CD4-positive, alpha-beta T cell (primary cell): Measurements from ENCODE around the gene ZNF385C. TPM values are rescaled to one million over a fixed set of nuclear protein-coding genes. Genes with fewer than 3 reads are reported as not detected.
A peak's percentile ranks its signal among the peaks of the same experiment; 100 is the strongest.

Experiments used
- ATAC-seq: fragments of 200-7000 bp; cut with Tn5 transposase; one replicate; pipeline ENCODE4 v1.10.0; 2022; ENCODE audit warnings: mild to moderate bottlenecking; ENCODE audit not compliant: poor library complexity
- CTCF ChIA-PET: fragments of 350-600 bp; sonication (Branson Sonifier 250); formaldehyde crosslinking; loops from one replicate; lab custom pipeline; 2021; ENCODE audit warnings: antibody characterized with exemption, inconsistent platforms; lab: Charles Lee
- POLR2A ChIA-PET: fragments of 350-600 bp; sonication (Branson Sonifier 250); formaldehyde crosslinking; loops from one replicate; lab custom pipeline; 2021; ENCODE audit warnings: antibody characterized with exemption, inconsistent platforms; lab: Charles Lee
- DNase-seq, 14 experiments: peaks; one replicate each; pipeline ENCODE4 v3.0.0-alpha.2; 2013 to 2020; ENCODE audit warnings: mixed read lengths in 2 of 14
- H3K27ac ChIP-seq, 2 donors: one replicate each; pipeline versions ENCODE4 v1.5.1 to v1.7.0; 2013; ENCODE audit warnings: low read length in 2 of 2, low read depth in 1 of 2, mild to moderate bottlenecking in 1 of 2
- H3K27me3 ChIP-seq, 2 experiments: 1 replicate in 1 of 2; 2 replicates in 1 of 2; pipeline versions ENCODE4 v1.6.1 to v1.7.0; 2013; ENCODE audit warnings: low read length in 2 of 2, control low read depth in 1 of 2, mild to moderate bottlenecking in 1 of 2, moderate library complexity in 1 of 2; ENCODE audit not compliant: insufficient read depth in 2 of 2, control insufficient read depth in 1 of 2
- H3K36me3 ChIP-seq: one replicate; pipeline ENCODE4 v1.6.1; 2013; ENCODE audit warnings: low read length, control low read depth; ENCODE audit not compliant: insufficient read depth
- H3K4me1 ChIP-seq: one replicate; pipeline ENCODE4 v1.6.1; 2013; ENCODE audit warnings: low read length, control low read depth; ENCODE audit not compliant: insufficient read depth
- H3K4me3 ChIP-seq: one replicate; pipeline ENCODE4 v1.5.1; 2013; ENCODE audit warnings: mild to moderate bottlenecking, low read length, moderate library complexity
- H3K9me3 ChIP-seq, 2 experiments: 1 replicate in 1 of 2; 2 replicates in 1 of 2; pipeline versions ENCODE4 v1.6.1 to v1.7.0; 2013; ENCODE audit warnings: low read length in 2 of 2, mild to moderate bottlenecking in 2 of 2, control low read depth in 1 of 2, moderate library complexity in 1 of 2; ENCODE audit not compliant: control insufficient read depth in 1 of 2, insufficient read depth in 1 of 2
- H3K27ac Mint-ChIP-seq: one replicate; pipeline ENCODE4 v1.8.0; 2020; ENCODE audit warnings: mixed read lengths
- H3K27me3 Mint-ChIP-seq: one replicate; pipeline ENCODE4 v1.8.0; 2021; ENCODE audit warnings: mixed read lengths
- H3K36me3 Mint-ChIP-seq: one replicate; pipeline ENCODE4 v1.8.0; 2021; ENCODE audit warnings: low read depth, mixed read lengths
- H3K4me1 Mint-ChIP-seq: one replicate; pipeline ENCODE4 v1.8.0; 2021; ENCODE audit warnings: low read depth, mixed read lengths
- H3K4me3 Mint-ChIP-seq: one replicate; pipeline ENCODE4 v1.8.0; 2020; ENCODE audit warnings: mild to moderate bottlenecking, mixed read lengths
- H3K9me3 Mint-ChIP-seq: one replicate; pipeline ENCODE4 v1.8.0; 2020; ENCODE audit warnings: mixed read lengths
- CTCF ChIP-seq: fragments of 200-600 bp; IDR thresholded peaks from one replicate; pipeline ENCODE4 v1.8.0; 2022; ENCODE audit warnings: antibody characterized with exemption, mild to moderate bottlenecking
- intact Hi-C, 2 experiments: fragments of 100-400 bp; cut with DNase I in 1 of 2; cut with micrococcal nuclease in 1 of 2; formaldehyde crosslinking; loops; one replicate each; pipeline versions ENCODE4 v1.15.1 to v1.9.0; 2023 to 2025; cut with DNase I, micrococcal nuclease
- total RNA-seq, 174 experiments: library from RNA in 2 of 174; stranded (reverse) in 2 of 174; gene quantifications; one replicate each; pipeline ENCODE4 v1.2.3 and lab custom pipeline; 2021 to 2026

ZNF385C gene
- total RNA-seq, 2 experiments from 2014 or later: 0.20 TPM; not detected in 1

- H3K27ac Mint-ChIP-seq: peak overlapping the region; percentile 87
- Histone ChIP-seq H3K27ac (no peak overlapping the region), H3K36me3 (peaks cover 30% of the 10 kb centered on the region), H3K4me1 (peaks cover 53% of the 10 kb centered on the region), H3K4me3 (no peak overlapping the region), H3K9me3 (no peaks in the 10 kb centered on the region), H3K27me3 (no peaks in the 10 kb centered on the region)
- no peak for TF ChIP-seq CTCF
- H3K27me3 Mint-ChIP-seq: no peaks in the 10 kb centered on the region
- CTCF ChIA-PET: interaction anchor here (1.1 to 1.8 kb wide), 3 partner anchors 9 to 91 kb away, joined by 3 to 6 read pairs (median 3); partner anchors contain the start of gene NKIRAS2
- intact Hi-C loops: loop anchor here in 1 of 2 experiments (5.0 kb wide), 1 partner anchor 188 kb away; no protein-coding TSS in a partner anchor
- POLR2A ChIA-PET: interaction anchor here (0.6 to 4.4 kb wide), 4 partner anchors 10 to 570 kb away, joined by 3 to 43 read pairs (median 14); partner anchors contain the start of genes CNP, DNAJC7 and KAT2A
- peaks cover 47% of the 10 kb centered on the region for H3K4me1 Mint-ChIP-seq
- H3K9me3 Mint-ChIP-seq: no peaks in the 10 kb centered on the region
- DNase-seq: peak in 1 of 14 experiments; percentile 29
- peak overlapping the region; percentile 72 for H3K4me3 Mint-ChIP-seq
- no peak for ATAC-seq
- H3K36me3 Mint-ChIP-seq: peaks cover 12% of the 10 kb centered on the region
Observed at GRCh38 chr17:42110301-42111264, 12.3 kb upstream of the ZNF385C start.

GRCh38 chr17:42109086-42109485 lies 10.8 kb upstream of the ZNF385C start:
- CTCF ChIA-PET: interaction anchor here (1.8 kb wide), 1 partner anchor 89 kb away, joined by 6 read pairs; the partner anchor contains the start of gene NKIRAS2
- ATAC-seq (no peak), DNase-seq (peak in 1 of 14 experiments; percentile 9)
- H3K4me1 Mint-ChIP-seq: peaks cover 40% of the 10 kb centered on the region
- Histone ChIP-seq H3K27me3 (no peaks in the 10 kb centered on the region), H3K4me3 (no peak overlapping the region), H3K4me1 (peaks cover 53% of the 10 kb centered on the region), H3K36me3 (peaks cover 39% of the 10 kb centered on the region), H3K27ac (no peak overlapping the region), H3K9me3 (no peaks in the 10 kb centered on the region)
- POLR2A ChIA-PET: interaction anchor here (1.2 kb wide), 1 partner anchor 143 kb away, joined by 4 read pairs; the partner anchor contains the start of gene CNP
- no peak overlapping the region for H3K27ac Mint-ChIP-seq
- H3K36me3 Mint-ChIP-seq: peaks cover 11% of the 10 kb centered on the region
- intact Hi-C loops: no loop called here
- peak overlapping the region; percentile 51 for H3K4me3 Mint-ChIP-seq
- H3K9me3 Mint-ChIP-seq: no peaks in the 10 kb centered on the region
- H3K27me3 Mint-ChIP-seq: no peaks in the 10 kb centered on the region
- TF ChIP-seq CTCF: no peak

- CTCF ChIA-PET: no interaction called here
- POLR2A ChIA-PET: interaction anchor here (0.7 kb wide), 1 partner anchor 177 kb away, joined by 3 read pairs; the partner anchor contains the start of gene ODAD4
- H3K27me3 ChIP-seq: no peaks in the 10 kb centered on the region
- Mint-ChIP-seq H3K4me3 (peak overlapping the region; percentile 83), H3K27me3 (no peaks in the 10 kb centered on the region), H3K4me1 (peaks cover 40% of the 10 kb centered on the region), H3K36me3 (peaks cover 10% of the 10 kb centered on the region), H3K9me3 (no peaks in the 10 kb centered on the region), H3K27ac (peak overlapping the region; percentile 81)
- peak; percentile 85 for ATAC-seq
- H3K4me1 ChIP-seq: peaks cover 45% of the 10 kb centered on the region
- intact Hi-C loops: no loop called here
- H3K36me3 ChIP-seq: peaks cover 45% of the 10 kb centered on the region
- H3K27ac ChIP-seq: no peak overlapping the region
- no peak for TF ChIP-seq CTCF
- H3K9me3 ChIP-seq: no peaks in the 10 kb centered on the region
- H3K4me3 ChIP-seq: peak overlapping the region; percentile 30
- peak; percentile 88 to 96 (median 91) for DNase-seq
Observed at GRCh38 chr17:42107597-42108576, 9.6 kb upstream of the ZNF385C start.
